ENCODE measurements around the gene PLAGL1. TPM values are rescaled to one million over a fixed set of nuclear protein-coding genes. Genes with fewer than 3 reads are reported as not detected.

PLAGL1 gene
- total and polyA plus RNA-seq, 2 experiments from 2014 or later: 22.8 to 43.8 TPM

GRCh38 chr6:143939364-143939763 is 68.7 kb downstream of the PLAGL1 start:
- H3K27me3 ChIP-seq (replicated peaks; ENCODE audit: insufficient read depth): no peaks in the 10 kb centered on the region
- H3K4me2 ChIP-seq (ENCODE audit: unreplicated experiment): no peak overlapping the region
- in situ Hi-C loops (cut with MboI): no loop called here
- no peak overlapping the region for H3K9ac ChIP-seq
- H3K79me2 ChIP-seq (ENCODE audit: insufficient read depth): no peaks in the 10 kb centered on the region
- no peaks in the 10 kb centered on the region for H3K9me2 ChIP-seq (ENCODE audit: insufficient read depth)
- TF ChIP-seq EZH2phosphoT487 (IDR thresholded peaks at IDR 0.05; ENCODE audit: insufficient read depth, low read depth) (no peak), EZH2 (IDR thresholded peaks at IDR 0.05; ENCODE audit: insufficient read depth, poor library complexity, severe bottlenecking) (no peak)
- H3K9me3 ChIP-seq (ENCODE audit: low read depth): no peaks in the 10 kb centered on the region
- no peaks in the 10 kb centered on the region for H3K36me3 ChIP-seq (ENCODE audit: low read depth)
- H3K27ac ChIP-seq: no peak overlapping the region
- H2AFZ ChIP-seq: no peak overlapping the region
- H3K4me3 ChIP-seq: no peak overlapping the region
- no peaks in the 10 kb centered on the region for H3K4me1 ChIP-seq (ENCODE audit: insufficient read depth)
- DNase-seq: no peak
- H4K20me1 ChIP-seq (ENCODE audit: insufficient read depth): no peaks in the 10 kb centered on the region
- 66% methylated on average over 4 of the region's 4 CpGs for WGBS, 2 experiments (ENCODE audit: low coverage in 1 of 2, low lambda C conversion rate in 2 of 2, missing lambda C conversion rate in 2 of 2)
- no peaks in the 10 kb centered on the region for H3F3A ChIP-seq (ENCODE audit: insufficient read depth)

DNA sequence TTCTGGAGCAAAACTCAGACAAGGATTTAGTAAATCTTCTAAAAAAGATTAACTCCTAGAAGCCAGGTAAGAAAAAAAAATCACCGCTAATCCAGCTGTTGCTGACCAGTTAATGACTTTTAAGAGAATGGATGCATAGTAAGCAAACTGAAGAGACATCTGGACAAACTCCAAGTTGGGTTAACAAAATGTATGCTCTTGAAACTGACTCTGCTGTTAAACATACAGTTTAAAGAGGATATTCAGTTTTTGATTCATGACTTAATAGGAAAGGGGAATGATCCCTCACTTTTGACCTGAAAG is 70.4 kb downstream of the PLAGL1 start:
- in situ Hi-C loops (cut with MboI): no loop called here
- no peak overlapping the region for H3K4me2 ChIP-seq (ENCODE audit: unreplicated experiment)
- H3K9me2 ChIP-seq (ENCODE audit: insufficient read depth): no peaks in the 10 kb centered on the region
- no peak overlapping the region for H3K4me3 ChIP-seq
- no peaks in the 10 kb centered on the region for H3K36me3 ChIP-seq (ENCODE audit: low read depth)
- H4K20me1 ChIP-seq (ENCODE audit: insufficient read depth): no peaks in the 10 kb centered on the region
- no peaks in the 10 kb centered on the region for H3K4me1 ChIP-seq (ENCODE audit: insufficient read depth)
- no peak for TF ChIP-seq EZH2phosphoT487 (IDR thresholded peaks at IDR 0.05; ENCODE audit: insufficient read depth, low read depth)
- no peak for TF ChIP-seq EZH2 (IDR thresholded peaks at IDR 0.05; ENCODE audit: insufficient read depth, poor library complexity, severe bottlenecking)
- H2AFZ ChIP-seq: no peak overlapping the region
- no peaks in the 10 kb centered on the region for H3K27me3 ChIP-seq (replicated peaks; ENCODE audit: insufficient read depth)
- 91 to 95% methylated on average over 1 of the region's 1 CpG for WGBS, 2 experiments (ENCODE audit: low coverage in 1 of 2, low lambda C conversion rate in 2 of 2, missing lambda C conversion rate in 2 of 2)
- DNase-seq: no peak
- no peaks in the 10 kb centered on the region for H3K79me2 ChIP-seq (ENCODE audit: insufficient read depth)
- H3K27ac ChIP-seq: no peak overlapping the region
- no peaks in the 10 kb centered on the region for H3F3A ChIP-seq (ENCODE audit: insufficient read depth)
- no peak overlapping the region for H3K9ac ChIP-seq
- no peaks in the 10 kb centered on the region for H3K9me3 ChIP-seq (ENCODE audit: low read depth)

- Histone ChIP-seq H3K9me2 (ENCODE audit: insufficient read depth) (no peaks in the 10 kb centered on the region), H3K79me2 (ENCODE audit: insufficient read depth) (no peaks in the 10 kb centered on the region), H2AFZ (no peak overlapping the region), H3K27ac (no peak overlapping the region), H3K9ac (no peak overlapping the region), H3K9me3 (ENCODE audit: low read depth) (no peaks in the 10 kb centered on the region), H4K20me1 (ENCODE audit: insufficient read depth) (no peaks in the 10 kb centered on the region), H3K4me1 (ENCODE audit: insufficient read depth) (no peaks in the 10 kb centered on the region), H3K4me2 (ENCODE audit: unreplicated experiment) (no peak overlapping the region), H3K27me3 (replicated peaks; ENCODE audit: insufficient read depth) (no peaks in the 10 kb centered on the region), H3F3A (ENCODE audit: insufficient read depth) (no peaks in the 10 kb centered on the region), H3K36me3 (ENCODE audit: low read depth) (no peaks in the 10 kb centered on the region), H3K4me3 (no peak overlapping the region)
- in situ Hi-C loops (cut with MboI): no loop called here
- TF ChIP-seq EZH2phosphoT487 (IDR thresholded peaks at IDR 0.05; ENCODE audit: insufficient read depth, low read depth) (no peak), EZH2 (IDR thresholded peaks at IDR 0.05; ENCODE audit: insufficient read depth, poor library complexity, severe bottlenecking) (no peak)
- 47% methylated on average over 5 of the region's 5 CpGs for WGBS, 2 experiments (ENCODE audit: low coverage in 1 of 2, low lambda C conversion rate in 2 of 2, missing lambda C conversion rate in 2 of 2)
- no peak for DNase-seq
These were observed 71.0 kb downstream of the PLAGL1 start for GRCh38 chr6:143936778-143937667.

GRCh38 chr6:143936347-143936746 is 71.7 kb downstream of the PLAGL1 start:
- Histone ChIP-seq H3K27me3 (replicated peaks; ENCODE audit: insufficient read depth) (no peaks in the 10 kb centered on the region), H3K9me3 (ENCODE audit: low read depth) (no peaks in the 10 kb centered on the region), H3K36me3 (ENCODE audit: low read depth) (no peaks in the 10 kb centered on the region), H3K79me2 (ENCODE audit: insufficient read depth) (no peaks in the 10 kb centered on the region), H3K4me2 (ENCODE audit: unreplicated experiment) (no peak overlapping the region), H3K4me1 (ENCODE audit: insufficient read depth) (no peaks in the 10 kb centered on the region), H4K20me1 (ENCODE audit: insufficient read depth) (no peaks in the 10 kb centered on the region), H3F3A (ENCODE audit: insufficient read depth) (no peaks in the 10 kb centered on the region), H3K4me3 (no peak overlapping the region), H2AFZ (no peak overlapping the region), H3K9ac (no peak overlapping the region), H3K9me2 (ENCODE audit: insufficient read depth) (no peaks in the 10 kb centered on the region), H3K27ac (no peak overlapping the region)
- TF ChIP-seq EZH2 (IDR thresholded peaks at IDR 0.05; ENCODE audit: insufficient read depth, poor library complexity, severe bottlenecking) (no peak), EZH2phosphoT487 (IDR thresholded peaks at IDR 0.05; ENCODE audit: insufficient read depth, low read depth) (no peak)
- DNase-seq: no peak
- in situ Hi-C loops (cut with MboI): no loop called here
- 78 to 80% methylated on average over 3 of the region's 3 CpGs for WGBS, 2 experiments (ENCODE audit: low coverage in 1 of 2, low lambda C conversion rate in 2 of 2, missing lambda C conversion rate in 2 of 2)

Measured in GM23248 (cell line).